ENCODE measurements around the gene GFRA1.

DNA sequence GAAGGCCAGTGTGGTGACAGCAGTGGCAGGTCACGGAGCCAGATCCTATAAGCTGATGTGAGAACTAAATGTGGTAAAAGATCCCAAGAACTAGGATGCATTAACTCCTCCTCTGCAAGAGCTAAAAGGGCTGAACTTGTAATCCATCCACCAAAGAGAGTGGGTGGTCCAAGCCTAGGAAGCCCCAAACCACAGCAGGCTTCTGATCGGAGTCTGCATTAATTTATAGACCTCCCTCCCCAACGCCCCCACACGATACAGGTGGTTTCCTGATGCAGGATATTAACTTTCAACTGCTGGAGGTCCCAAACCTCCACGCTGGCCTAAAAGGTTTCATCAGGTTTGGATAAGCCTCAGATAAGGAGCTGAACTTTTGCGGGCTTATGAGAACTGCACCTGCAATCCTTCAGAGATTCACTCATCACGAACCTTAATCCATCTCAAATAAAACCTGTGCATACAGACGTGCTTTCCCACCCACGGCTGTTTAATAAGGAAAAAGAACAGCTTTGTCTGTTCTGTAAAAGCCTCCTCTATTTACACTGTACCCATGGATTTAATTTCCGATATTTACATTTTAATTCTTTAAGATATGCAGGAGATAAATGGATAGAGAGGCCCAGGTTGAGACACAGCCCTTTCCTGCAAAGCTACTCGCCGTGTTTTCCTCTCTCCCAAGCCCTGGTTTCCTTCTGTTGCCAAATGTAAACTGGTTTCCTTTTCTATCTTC, 74.9 kb downstream of the GFRA1 start:
- TF ChIP-seq, protein P1, sequence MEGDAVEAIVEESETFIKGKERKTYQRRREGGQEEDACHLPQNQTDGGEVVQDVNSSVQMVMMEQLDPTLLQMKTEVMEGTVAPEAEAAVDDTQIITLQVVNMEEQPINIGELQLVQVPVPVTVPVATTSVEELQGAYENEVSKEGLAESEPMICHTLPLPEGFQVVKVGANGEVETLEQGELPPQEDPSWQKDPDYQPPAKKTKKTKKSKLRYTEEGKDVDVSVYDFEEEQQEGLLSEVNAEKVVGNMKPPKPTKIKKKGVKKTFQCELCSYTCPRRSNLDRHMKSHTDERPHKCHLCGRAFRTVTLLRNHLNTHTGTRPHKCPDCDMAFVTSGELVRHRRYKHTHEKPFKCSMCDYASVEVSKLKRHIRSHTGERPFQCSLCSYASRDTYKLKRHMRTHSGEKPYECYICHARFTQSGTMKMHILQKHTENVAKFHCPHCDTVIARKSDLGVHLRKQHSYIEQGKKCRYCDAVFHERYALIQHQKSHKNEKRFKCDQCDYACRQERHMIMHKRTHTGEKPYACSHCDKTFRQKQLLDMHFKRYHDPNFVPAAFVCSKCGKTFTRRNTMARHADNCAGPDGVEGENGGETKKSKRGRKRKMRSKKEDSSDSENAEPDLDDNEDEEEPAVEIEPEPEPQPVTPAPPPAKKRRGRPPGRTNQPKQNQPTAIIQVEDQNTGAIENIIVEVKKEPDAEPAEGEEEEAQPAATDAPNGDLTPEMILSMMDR (conservative IDR thresholded peaks at IDR 0.05; ENCODE audit: low read length) = no peak
- no peak for TF ChIP-seq EZH2phosphoT487 (IDR thresholded peaks at IDR 0.05; ENCODE audit: borderline replicate concordance, low read depth, low read length)
